K562 (cell line): ENCODE results near the gene CCDC3. TPM values are rescaled to one million over a fixed set of nuclear protein-coding genes. Genes with fewer than 3 reads are reported as not detected.
"Not testable (repeated sequence)": the region's sequence is repeated elsewhere in the genome, so short reads cannot be mapped to it uniquely, and the experiment has no call there.

Experiments used
- ATAC-seq: fragments of 200-7000 bp; cut with Tn5 transposase; 3 replicates; pipeline ENCODE4 v1.9.1; 2020; ENCODE audit warnings: moderate library complexity
- BruUV-seq: library from RNA; stranded (reverse); fragments of 400-500 nt; replicated peaks from 2 replicates; lab custom pipeline; 2021; lab: Mats Ljungman, UMichigan
- CTCF ChIA-PET: fragments of 300-600 bp; formaldehyde crosslinking; extraction: SDS; loops from one replicate; lab custom pipeline; 2021; ENCODE audit warnings: low intra/inter-chr PET ratio; lab: Yijun Ruan, JAX
- POLR2A ChIA-PET: fragments of 300-600, 350-650 bp; sonication (Branson Sonifier 250); formaldehyde crosslinking; extraction: SDS; loops from one replicate; lab custom pipeline; 2021; ENCODE audit warnings: antibody characterized with exemption, inconsistent platforms; lab: Yijun Ruan, JAX
- DNase-seq, 4 experiments: peaks; one replicate each; pipeline versions ENCODE4 v3.0.0 to v3.0.0-alpha.2; 2011 to 2018; ENCODE audit warnings: low spot score in 3 of 4, mixed read lengths in 3 of 4; ENCODE audit errors: extremely low read depth in 1 of 4
- FAIRE-seq: peaks from 2 replicates; lab custom pipeline; 2011; peaks lifted over from hg19 to GRCh38; lab: Jason Lieb, UNC
- H2AFZ ChIP-seq: 2 replicates; pipeline ENCODE4 v1.6.0; 2011; ENCODE audit warnings: low read depth, low read length, control low read depth, inconsistent platforms
- H3K27ac ChIP-seq: fragments of 200-600 bp; 3 replicates; pipeline ENCODE4 v1.8.0; 2011; ENCODE audit warnings: low read depth, mild to moderate bottlenecking, control low read depth, inconsistent platforms, low read length, moderate library complexity, mixed read lengths; ENCODE audit errors: extremely low read depth
- H3K27me3 ChIP-seq, 2 experiments: fragments of 300-600 bp in 1 of 2; 2 replicates in 1 of 2; 3 replicates in 1 of 2; pipeline versions ENCODE4 v1.6.0 to v1.8.0; 2011; ENCODE audit warnings: inconsistent platforms in 2 of 2, low read length in 2 of 2, mild to moderate bottlenecking in 1 of 2, mixed read lengths in 1 of 2, moderate library complexity in 1 of 2; ENCODE audit not compliant: control insufficient read depth in 2 of 2, insufficient read depth in 2 of 2
- H3K36me3 ChIP-seq: fragments of 300-600 bp; 3 replicates; pipeline ENCODE4 v1.8.0; 2011; ENCODE audit warnings: mild to moderate bottlenecking, low read length, inconsistent platforms; ENCODE audit not compliant: control insufficient read depth, insufficient read depth
- H3K4me1 ChIP-seq, 2 experiments: fragments of 200-600 bp in 1 of 2; replicated peaks in 1 of 2; 2 replicates in 1 of 2; 3 replicates in 1 of 2; pipeline versions ENCODE4 v1.5.1 to v1.8.0; 2011; ENCODE audit warnings: inconsistent platforms in 2 of 2, low read length in 2 of 2, mild to moderate bottlenecking in 1 of 2, mixed read lengths in 1 of 2, moderate library complexity in 1 of 2; ENCODE audit not compliant: control insufficient read depth in 2 of 2, insufficient read depth in 2 of 2
- H3K4me2 ChIP-seq: 2 replicates; pipeline ENCODE4 v1.6.1; 2011; ENCODE audit warnings: low read length, control low read depth, inconsistent platforms, mixed read lengths; ENCODE audit not compliant: insufficient read depth
- H3K4me3 ChIP-seq: fragments of 200-600 bp; sonication (generic), shearing (Covaris generic); 2 replicates; pipeline ENCODE4 v1.5.1; 2016; ENCODE audit warnings: control low read depth, inconsistent platforms
- H3K79me2 ChIP-seq: fragments of 200-600 bp; 3 replicates; pipeline ENCODE4 v1.8.0; 2011; ENCODE audit warnings: low read length, inconsistent platforms; ENCODE audit not compliant: control insufficient read depth, insufficient read depth
- H3K9ac ChIP-seq, 2 experiments: 2 replicates each; pipeline versions ENCODE4 v1.6.0 to v1.6.1; 2011; ENCODE audit warnings: low read depth in 2 of 2, low read length in 2 of 2, control low read depth in 1 of 2, inconsistent platforms in 1 of 2, mild to moderate bottlenecking in 1 of 2, mixed read lengths in 1 of 2; ENCODE audit not compliant: insufficient read depth in 1 of 2
- H3K9me1 ChIP-seq: one replicate; pipeline ENCODE4 v1.6.0; 2011; ENCODE audit warnings: inconsistent platforms, mild to moderate bottlenecking, low read length, moderate library complexity; ENCODE audit not compliant: control insufficient read depth, insufficient read depth
- H3K9me3 ChIP-seq: replicated peaks from 2 replicates; pipeline ENCODE4 v1.5.1; 2011; ENCODE audit warnings: low read depth, low read length, inconsistent platforms; ENCODE audit not compliant: control insufficient read depth, insufficient read depth
- H4K20me1 ChIP-seq: replicated peaks from 2 replicates; pipeline ENCODE4 v1.6.1; 2011; ENCODE audit warnings: low read length, inconsistent platforms, mixed read lengths; ENCODE audit not compliant: control insufficient read depth, insufficient read depth
- ARID3A ChIP-seq: IDR thresholded peaks from 2 replicates; pipeline ENCODE4 v1.6.1; 2012; ENCODE audit warnings: low read depth, low read length, improper control_type of control experiment, borderline replicate concordance
- TCFL5 ChIP-seq: fragments of 250-450 bp; sonication (Bioruptor Pico); conservative IDR thresholded peaks from 2 replicates; pipeline ENCODE4 v1.6.1; 2021; ENCODE audit warnings: mild to moderate bottlenecking, moderate library complexity, matching md5 sums
- WGBS: fragments of 100-300 bp; shearing (Covaris generic); methylation state at CpG from one replicate; pipeline ENCODE4 v1.1.6; 2016; ENCODE audit warnings: low coverage, mixed read lengths; ENCODE audit not compliant: insufficient coverage; ENCODE audit errors: missing lambda C conversion rate; 5-methylcytosine and 5-hydroxymethylcytosine counted together
- in situ Hi-C: fragments of 300-500 bp; cut with MboI; formaldehyde crosslinking; loops from 4 replicates; pipeline ENCODE4 v1.15.0; 2018; ENCODE audit warnings: inconsistent platforms, mixed read lengths
- intact Hi-C: fragments of 100-400 bp; cut with micrococcal nuclease; formaldehyde crosslinking; loops from 2 replicates; pipeline ENCODE4 v1.14.2; 2022
- polyA plus RNA-seq, 8 experiments: library from polyadenylated mRNA; depleted of rRNA in 4 of 8; stranded (reverse) in 5 of 8; unstranded in 3 of 8; fragments of >200 nt; fragmentation: Nextera tagmentation in 2 of 8; fragmentation: Illumina TruSeq in 1 of 8; extraction: Ambion mirVana in 2 of 8; extraction: Trizol in 1 of 8; gene quantifications; 2 replicates each; pipeline versions ENCODE4 v1.2.1 to v1.2.3, GENCODE V29; 2011 to 2014; ENCODE audit warnings: inconsistent platforms in 1 of 8, missing spikeins in 1 of 8
- total RNA-seq, 7 experiments: library from RNA; depleted of rRNA in 6 of 7; stranded (reverse); fragments of >200 nt in 6 of 7; fragmentation: Illumina TruSeq in 2 of 7; extraction: Trizol in 2 of 7; gene quantifications; 2 replicates each; pipeline versions ENCODE4 v1.2.1 to v1.2.3, GENCODE V29; 2011 to 2021; ENCODE audit warnings: low replicate concordance in 1 of 7

Gene CCDC3
- total and polyA plus RNA-seq, 9 of the 15 experiments (the other 6 are each of a cell fraction or from before 2014, with no cell fraction given): not detected

- Histone ChIP-seq H3K79me2 (no peaks in the 10 kb centered on the region), H4K20me1 (0 out of 2 replicates have a peak, but pooled peaks cover 4% of the 10 kb centered on the region), H3K36me3 (no peaks in the 10 kb centered on the region), H3K4me3 (no peak overlapping the region), H2AFZ (no peak overlapping the region), H3K27ac (no peak overlapping the region), H3K4me1 (peaks cover 0 to 6% of the 10 kb centered on the region in 2 experiments; a peak in 2 of 5 replicates), H3K27me3 (no peaks in the 10 kb centered on the region; a peak in 2 of 5 replicates), H3K4me2 (no peak overlapping the region), H3K9ac (no peak overlapping the region), H3K9me3 (no peaks in the 10 kb centered on the region), H3K9me1 (no peaks in the 10 kb centered on the region)
- DNase-seq (no peak), ATAC-seq (no peak), FAIRE-seq (no peak)
- in situ Hi-C loops: no loop called here
- intact Hi-C loops: no loop called here
- CTCF ChIA-PET: no interaction called here
- WGBS: 0% methylated on average over 4 of the region's 4 CpGs
- no TSS peak for BruUV-seq
- no peak for TF ChIP-seq ARID3A
- TF ChIP-seq TCFL5 (CRISPR knock-in tag): no peak
- POLR2A ChIA-PET: interaction anchor here (0.6 kb wide), 2 partner anchors 29 to 1754 kb away, joined by 3 read pairs; no protein-coding TSS in a partner anchor
Observed at GRCh38 chr10:13036841-13037240, 35.3 kb upstream of the CCDC3 start.

GRCh38 chr10:13035731-13036130 lies 34.2 kb upstream of the CCDC3 start:
- H3K9me1 ChIP-seq, H3K4me2 ChIP-seq, H3K4me1 ChIP-seq, H3K4me3 ChIP-seq, H3K9me3 ChIP-seq, H3K27ac ChIP-seq, H2AFZ ChIP-seq, DNase-seq, ATAC-seq, H4K20me1 ChIP-seq, in situ Hi-C loops, H3K36me3 ChIP-seq, BruUV-seq, CTCF ChIA-PET, FAIRE-seq, intact Hi-C loops, H3K79me2 ChIP-seq, H3K9ac ChIP-seq, H3K27me3 ChIP-seq: not testable (repeated sequence)
- POLR2A ChIA-PET: interaction anchor here (0.6 to 1.4 kb wide), 2 partner anchors 20 to 125 kb away, joined by 3 read pairs; no protein-coding TSS in a partner anchor
- WGBS: 3% methylated on average over 9 of the region's 9 CpGs
